Measurements from ENCODE around the gene MAPRE2. TPM values are rescaled to one million over a fixed set of nuclear protein-coding genes. Genes with fewer than 3 reads are reported as not detected.

Gene MAPRE2
- total and polyA plus RNA-seq, 2 of the 13 experiments (the other 11 are each of a cell fraction or from before 2014, with no cell fraction given), result 34.5 to 67.9 TPM

- no peak for TF ChIP-seq FOXO4 (CRISPR knock-in tag; conservative IDR thresholded peaks at IDR 0.05)
- no peak for TF ChIP-seq NCOA1 (CRISPR knock-in tag; IDR thresholded peaks at IDR 0.05)
- TF ChIP-seq KDM4B (CRISPR knock-in tag; IDR thresholded peaks at IDR 0.05), result no peak; the same call in 1 of the 2 replicates
- peak; percentile 91; the same call in 1 of the 2 replicates for TF ChIP-seq SIX1 (CRISPR knock-in tag; IDR thresholded peaks at IDR 0.05; ENCODE audit: borderline replicate concordance)
- TF ChIP-seq ZNF691 (CRISPR knock-in tag; IDR thresholded peaks at IDR 0.05; ENCODE audit: borderline replicate concordance, low read depth), result no peak
- no peak for TF ChIP-seq SP140L (CRISPR knock-in tag; IDR thresholded peaks at IDR 0.05; ENCODE audit: borderline replicate concordance)
- TF ChIP-seq DDIT3 (CRISPR knock-in tag; IDR thresholded peaks at IDR 0.05), result no peak
- TF ChIP-seq ZNF468 (CRISPR knock-in tag; IDR thresholded peaks at IDR 0.05), result no peak
- TF ChIP-seq ZC3H13 (CRISPR knock-in tag; IDR thresholded peaks at IDR 0.05), result no peak
- no peak for TF ChIP-seq ZNF430 (CRISPR knock-in tag; IDR thresholded peaks at IDR 0.05)
- no peak for TF ChIP-seq GABPA (IDR thresholded peaks at IDR 0.05; ENCODE audit: low read depth, low read length)
- TF ChIP-seq GABPA (CRISPR knock-in tag; IDR thresholded peaks at IDR 0.05; ENCODE audit: low read depth), result no peak
- TF ChIP-seq ZSCAN30 (CRISPR knock-in tag; IDR thresholded peaks at IDR 0.05), result no peak
- TF ChIP-seq RNF2 (conservative IDR thresholded peaks at IDR 0.05; ENCODE audit: low read depth), result no peak
- no peak for TF ChIP-seq ZC3H4 (CRISPR knock-in tag; IDR thresholded peaks at IDR 0.05; ENCODE audit: borderline replicate concordance)
- no peak for TF ChIP-seq ZNF546 (CRISPR knock-in tag; conservative IDR thresholded peaks at IDR 0.05)
- no peak for TF ChIP-seq SRF (IDR thresholded peaks at IDR 0.05; ENCODE audit: low read depth, low read length)
- TF ChIP-seq ZNF329 (CRISPR knock-in tag; IDR thresholded peaks at IDR 0.05; ENCODE audit: low read depth), result no peak
- TF ChIP-seq ZNF10 (CRISPR knock-in tag; IDR thresholded peaks at IDR 0.05; ENCODE audit: borderline replicate concordance, low read depth), result no peak
- no peak for TF ChIP-seq PAWR (CRISPR knock-in tag; IDR thresholded peaks at IDR 0.05; ENCODE audit: borderline replicate concordance)
- TF ChIP-seq GABPB1 (CRISPR knock-in tag; IDR thresholded peaks at IDR 0.05), result no peak
- TF ChIP-seq AKAP8 (CRISPR knock-in tag; IDR thresholded peaks at IDR 0.05), result no peak
- TF ChIP-seq SMAD9 (CRISPR knock-in tag; IDR thresholded peaks at IDR 0.05), result no peak
- no peak for TF ChIP-seq ZNF354B (CRISPR knock-in tag; IDR thresholded peaks at IDR 0.05)
- no peak for TF ChIP-seq ZNF3 (CRISPR knock-in tag; IDR thresholded peaks at IDR 0.05)
- TF ChIP-seq SYNCRIP (IDR thresholded peaks at IDR 0.05; ENCODE audit: insufficient read depth, low read depth, low read length), result no peak
- TF ChIP-seq ZNF121 (CRISPR knock-in tag; IDR thresholded peaks at IDR 0.05), result no peak
- TF ChIP-seq MATR3 (CRISPR knock-in tag; IDR thresholded peaks at IDR 0.05), result no peak
- TF ChIP-seq ZNF282 (IDR thresholded peaks at IDR 0.05; ENCODE audit: partially characterized antibody), result no peak
- no peak for TF ChIP-seq PREB (CRISPR knock-in tag; IDR thresholded peaks at IDR 0.05)
- TF ChIP-seq RFX3 (CRISPR knock-in tag; IDR thresholded peaks at IDR 0.05), result no peak
Measured at GRCh38 chr18:35171315-35171987, 130.2 kb downstream of the MAPRE2 start (continued).

Data from HepG2 (cell line).